HFFc6 (cell line): Measurements from ENCODE around the gene CRABP2. TPM values are rescaled to one million over a fixed set of nuclear protein-coding genes. Genes with fewer than 3 reads are reported as not detected.
A peak's percentile ranks its signal among the peaks of the same experiment; 100 is the strongest.

Experiments
- DNase-seq: peaks from one replicate; pipeline ENCODE4 v3.0.0-alpha.2; 2018
- H3K27ac Mint-ChIP-seq: 2 replicates; pipeline ENCODE4 v1.8.0; 2020; ENCODE audit warnings: mild to moderate bottlenecking, mixed read lengths
- H3K27me3 Mint-ChIP-seq: 2 replicates; pipeline ENCODE4 v1.8.0; 2021; ENCODE audit warnings: mild to moderate bottlenecking, moderate library complexity, mixed read lengths; ENCODE audit not compliant: insufficient read depth
- H3K36me3 Mint-ChIP-seq: 2 replicates; pipeline ENCODE4 v1.8.0; 2021; ENCODE audit warnings: low read depth, mixed read lengths
- H3K4me1 Mint-ChIP-seq: 2 replicates; pipeline ENCODE4 v1.8.0; 2020; ENCODE audit warnings: low read depth, mixed read lengths
- H3K4me3 Mint-ChIP-seq: 2 replicates; pipeline ENCODE4 v1.8.0; 2020; ENCODE audit warnings: mild to moderate bottlenecking, moderate library complexity, mixed read lengths
- H3K9me3 Mint-ChIP-seq: 2 replicates; pipeline ENCODE4 v1.8.0; 2020; ENCODE audit warnings: mild to moderate bottlenecking, mixed read lengths
- total RNA-seq, 6 experiments: library from RNA; stranded (reverse); fragmentation: NEBNext Ultra II Directional; extraction: Animal tissue kit (Norgen Biotek cat#: 25700); gene quantifications; 2 replicates in 1 of 6; 3 replicates in 5 of 6; pipeline ENCODE4 v1.2.3, GENCODE V29; 2021
- TF ChIP-seq, protein P1 (sequence below): fragments of 200-600 bp; sonication (generic); IDR thresholded peaks from 2 replicates; pipeline ENCODE4 v1.5.0; 2021; ENCODE audit warnings: antibody characterized with exemption, mild to moderate bottlenecking

The CRABP2 gene
- total RNA-seq, 6 experiments from 2014 or later: 55.9 to 70.4 (median 59.2) TPM

GRCh38 chr1:156671804-156672203, 33.6 kb downstream of the CRABP2 start:
- no peak overlapping the region for H3K4me3 Mint-ChIP-seq
- no peak for DNase-seq
- H3K27me3 Mint-ChIP-seq: peaks cover 1% of the 10 kb centered on the region
- TF ChIP-seq, protein P1, sequence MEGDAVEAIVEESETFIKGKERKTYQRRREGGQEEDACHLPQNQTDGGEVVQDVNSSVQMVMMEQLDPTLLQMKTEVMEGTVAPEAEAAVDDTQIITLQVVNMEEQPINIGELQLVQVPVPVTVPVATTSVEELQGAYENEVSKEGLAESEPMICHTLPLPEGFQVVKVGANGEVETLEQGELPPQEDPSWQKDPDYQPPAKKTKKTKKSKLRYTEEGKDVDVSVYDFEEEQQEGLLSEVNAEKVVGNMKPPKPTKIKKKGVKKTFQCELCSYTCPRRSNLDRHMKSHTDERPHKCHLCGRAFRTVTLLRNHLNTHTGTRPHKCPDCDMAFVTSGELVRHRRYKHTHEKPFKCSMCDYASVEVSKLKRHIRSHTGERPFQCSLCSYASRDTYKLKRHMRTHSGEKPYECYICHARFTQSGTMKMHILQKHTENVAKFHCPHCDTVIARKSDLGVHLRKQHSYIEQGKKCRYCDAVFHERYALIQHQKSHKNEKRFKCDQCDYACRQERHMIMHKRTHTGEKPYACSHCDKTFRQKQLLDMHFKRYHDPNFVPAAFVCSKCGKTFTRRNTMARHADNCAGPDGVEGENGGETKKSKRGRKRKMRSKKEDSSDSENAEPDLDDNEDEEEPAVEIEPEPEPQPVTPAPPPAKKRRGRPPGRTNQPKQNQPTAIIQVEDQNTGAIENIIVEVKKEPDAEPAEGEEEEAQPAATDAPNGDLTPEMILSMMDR: no peak
- no peaks in the 10 kb centered on the region for H3K9me3 Mint-ChIP-seq
- H3K4me1 Mint-ChIP-seq: peaks cover 57% of the 10 kb centered on the region
- peaks cover 26% of the 10 kb centered on the region for H3K36me3 Mint-ChIP-seq
- no peak overlapping the region for H3K27ac Mint-ChIP-seq

- TF ChIP-seq, protein P1: no peak
- H3K4me3 Mint-ChIP-seq: no peak overlapping the region
- H3K36me3 Mint-ChIP-seq: peaks cover 26% of the 10 kb centered on the region
- no peaks in the 10 kb centered on the region for H3K9me3 Mint-ChIP-seq
- peaks cover 1% of the 10 kb centered on the region for H3K27me3 Mint-ChIP-seq
- H3K4me1 Mint-ChIP-seq: peaks cover 63% of the 10 kb centered on the region
- H3K27ac Mint-ChIP-seq: peak overlapping the region; percentile 14; the same call in 1 of the 2 replicates
- DNase-seq: no peak
These were observed 34.6 kb downstream of the CRABP2 start for GRCh38 chr1:156670791-156671190.

DNA sequence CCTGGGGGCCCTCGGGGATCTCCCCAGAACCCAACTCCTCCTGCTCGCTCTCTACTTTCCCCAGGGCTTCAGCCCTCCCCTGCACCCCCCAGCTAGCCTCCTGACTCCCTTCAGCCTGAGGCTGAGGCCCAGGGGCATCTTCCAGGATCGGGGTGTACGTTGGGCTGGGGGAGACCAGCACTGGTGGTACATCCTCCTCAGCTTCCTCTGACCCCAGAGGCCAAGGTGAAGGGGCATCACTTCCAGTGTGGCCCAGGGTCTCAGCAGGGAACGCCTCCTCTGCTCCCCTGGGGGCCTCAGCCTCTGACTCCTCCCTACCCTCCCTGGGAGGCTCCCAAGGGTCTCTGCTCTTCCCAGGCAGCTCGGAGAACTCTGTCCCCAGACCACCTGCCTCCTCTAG, 35.0 kb downstream of the CRABP2 start:
- Mint-ChIP-seq H3K36me3 (peaks cover 25% of the 10 kb centered on the region), H3K4me3 (no peak overlapping the region), H3K4me1 (peaks cover 63% of the 10 kb centered on the region), H3K27ac (no peak overlapping the region), H3K27me3 (peaks cover 1% of the 10 kb centered on the region), H3K9me3 (no peaks in the 10 kb centered on the region)
- no peak for DNase-seq
- TF ChIP-seq, protein P1: no peak

GRCh38 chr1:156669794-156670193, 35.6 kb downstream of the CRABP2 start:
- TF ChIP-seq, protein P1: no peak
- Mint-ChIP-seq H3K27me3 (peaks cover 1% of the 10 kb centered on the region), H3K4me1 (peaks cover 63% of the 10 kb centered on the region), H3K27ac (no peak overlapping the region), H3K4me3 (no peak overlapping the region), H3K36me3 (peaks cover 19% of the 10 kb centered on the region), H3K9me3 (no peaks in the 10 kb centered on the region)
- no peak for DNase-seq

- Mint-ChIP-seq H3K36me3 (peaks cover 19% of the 10 kb centered on the region), H3K27ac (no peak overlapping the region), H3K27me3 (peaks cover 1% of the 10 kb centered on the region), H3K4me3 (no peak overlapping the region), H3K9me3 (no peaks in the 10 kb centered on the region), H3K4me1 (peaks cover 63% of the 10 kb centered on the region)
- TF ChIP-seq, protein P1: no peak
- no peak for DNase-seq
These were observed 36.4 kb downstream of the CRABP2 start for GRCh38 chr1:156668801-156669637.
